Activated CD8-positive, alpha-beta memory T cell treated with anti-CD3 and anti-CD28 coated beads, Interleukin-2, amount 10 ng/mL, durations not matched to agents 7 days and 5 days (primary cell): ENCODE measurements around the gene THAP12. TPM values are rescaled to one million over a fixed set of nuclear protein-coding genes. Genes with fewer than 3 reads are reported as not detected.
A peak's percentile ranks its signal among the peaks of the same experiment; 100 is the strongest.

Source experiments
- ATAC-seq: fragments of 150-1000 bp; cut with Tn5 transposase; one replicate; pipeline ENCODE4 v1.10.0; 2021; ENCODE audit warnings: moderate library complexity
- CTCF ChIA-PET: fragments of 350-600 bp; sonication (Branson Sonifier 250); formaldehyde crosslinking; loops from one replicate; lab custom pipeline; 2021; ENCODE audit warnings: antibody characterized with exemption; lab: Charles Lee
- DNase-seq: peaks from one replicate; pipeline ENCODE4 v3.0.0-alpha.2; 2020
- H3K27ac Mint-ChIP-seq: one replicate; pipeline ENCODE4 v1.8.0; 2021; ENCODE audit warnings: mild to moderate bottlenecking, mixed read lengths
- H3K27me3 Mint-ChIP-seq: one replicate; pipeline ENCODE4 v1.8.0; 2021; ENCODE audit warnings: mixed read lengths
- H3K36me3 Mint-ChIP-seq: one replicate; pipeline ENCODE4 v1.8.0; 2021; ENCODE audit warnings: mild to moderate bottlenecking, mixed read lengths
- H3K4me1 Mint-ChIP-seq: one replicate; pipeline ENCODE4 v1.8.0; 2021; ENCODE audit warnings: mixed read lengths
- H3K4me3 Mint-ChIP-seq: one replicate; pipeline ENCODE4 v1.8.0; 2021; ENCODE audit warnings: mild to moderate bottlenecking, moderate library complexity, mixed read lengths
- H3K9me3 Mint-ChIP-seq: one replicate; pipeline ENCODE4 v1.8.0; 2022; ENCODE audit warnings: low read depth, mixed read lengths
- total RNA-seq, 2 experiments: library from RNA; stranded (reverse); gene quantifications; one replicate each; pipeline ENCODE4 v1.2.3, GENCODE V29; 2021

Gene THAP12
- total RNA-seq, 2 experiments from 2014 or later, result 39.8 to 44.8 TPM

DNA sequence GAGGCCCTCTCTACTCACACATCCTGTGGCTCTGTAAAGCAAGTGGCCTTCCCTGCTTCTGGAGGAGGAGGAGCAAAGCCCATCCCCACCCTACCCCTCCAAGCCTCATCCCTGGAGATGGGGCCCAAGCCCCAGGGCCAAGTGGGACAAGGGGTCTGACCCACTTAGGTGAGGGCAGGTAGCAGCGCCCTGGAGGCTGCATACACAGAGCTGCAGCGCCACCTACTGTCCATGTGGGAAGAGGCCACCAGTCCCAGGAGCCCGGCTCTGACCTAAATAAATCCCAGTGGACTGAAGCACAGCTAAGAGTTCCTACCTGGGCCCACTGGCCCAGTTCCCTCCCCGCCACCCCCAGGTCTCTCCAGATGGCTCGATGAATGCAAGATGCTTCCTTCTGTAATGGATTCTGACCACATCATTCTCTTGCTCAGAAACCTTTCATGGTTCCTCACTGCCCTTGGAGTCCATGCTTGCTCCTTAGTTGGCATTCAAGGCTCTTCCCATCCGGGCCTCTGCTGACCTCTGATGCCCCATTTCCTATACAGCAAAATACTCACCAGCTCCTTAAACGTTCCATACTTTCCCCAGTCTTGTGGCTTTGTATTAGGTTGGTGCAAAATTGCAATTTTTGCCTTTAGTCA lies 62.1 kb downstream of the THAP12 start:
- Mint-ChIP-seq H3K36me3 (no peaks in the 10 kb centered on the region), H3K27me3 (peaks cover 45% of the 10 kb centered on the region), H3K4me3 (no peak overlapping the region), H3K27ac (no peak overlapping the region), H3K9me3 (no peaks in the 10 kb centered on the region), H3K4me1 (peaks cover 11% of the 10 kb centered on the region)
- peak; percentile 85 for DNase-seq
- CTCF ChIA-PET, result interaction anchor here (0.6 to 20.1 kb wide), 22 partner anchors 9 to 746 kb away, joined by 3 to 298 read pairs (median 4); partner anchors contain the start of gene WNT11
- ATAC-seq, result peak; percentile 96

DNA sequence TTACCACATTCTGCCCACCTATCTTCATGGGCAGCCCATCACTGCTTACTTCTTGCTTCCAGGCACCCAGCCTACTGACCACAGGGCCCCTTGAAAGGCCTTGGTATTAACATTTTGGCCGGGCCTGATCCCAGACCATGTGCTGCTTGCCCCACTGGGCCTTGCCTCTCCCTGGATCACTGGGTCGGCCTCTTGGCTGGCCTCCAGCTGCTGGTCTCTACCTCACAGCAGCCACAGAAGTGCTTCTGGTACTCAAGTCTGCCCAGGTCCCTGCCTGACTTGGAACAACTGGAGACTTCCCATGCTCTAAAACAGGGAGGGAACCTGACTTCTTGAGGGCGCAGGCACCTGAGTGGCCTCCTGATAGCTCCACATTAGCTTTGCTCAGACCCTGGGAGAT lies 63.6 kb downstream of the THAP12 start:
- ATAC-seq (no peak), DNase-seq (no peak)
- Mint-ChIP-seq H3K36me3 (no peaks in the 10 kb centered on the region), H3K27me3 (peaks cover 37% of the 10 kb centered on the region), H3K27ac (no peak overlapping the region), H3K4me3 (no peak overlapping the region), H3K4me1 (peaks cover 3% of the 10 kb centered on the region), H3K9me3 (no peaks in the 10 kb centered on the region)
- CTCF ChIA-PET, result interaction anchor here (0.9 to 20.1 kb wide), 5 partner anchors 29 to 515 kb away, joined by 3 to 298 read pairs (median 3); partner anchors contain the start of gene WNT11

DNA sequence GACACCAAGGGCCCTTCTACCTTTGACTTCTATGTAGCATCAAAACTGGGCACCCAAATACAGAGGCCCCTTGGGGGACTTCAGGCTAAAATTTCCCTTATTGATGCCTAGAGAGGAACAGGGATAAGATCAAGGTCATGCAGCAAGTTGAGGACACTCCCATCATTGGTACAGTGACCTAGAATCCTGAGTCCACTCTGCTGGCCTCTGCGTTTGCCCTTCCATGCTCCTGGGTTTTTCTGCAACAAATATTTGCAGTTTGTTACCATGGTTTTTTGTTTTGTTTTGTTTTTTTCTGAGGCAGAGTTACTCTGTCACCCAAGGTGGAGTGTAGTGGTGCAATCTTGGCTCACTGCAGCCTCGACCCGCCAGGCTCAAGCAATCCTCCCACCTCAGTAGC lies 64.2 kb downstream of the THAP12 start:
- Mint-ChIP-seq H3K27ac (no peak overlapping the region), H3K4me1 (peaks cover 3% of the 10 kb centered on the region), H3K36me3 (no peaks in the 10 kb centered on the region), H3K9me3 (no peaks in the 10 kb centered on the region), H3K27me3 (peaks cover 35% of the 10 kb centered on the region), H3K4me3 (no peak overlapping the region)
- ATAC-seq, result no peak
- CTCF ChIA-PET, result interaction anchor here (1.4 to 20.1 kb wide), 2 partner anchors 109 to 165 kb away, joined by 5 to 298 read pairs; partner anchors contain the start of gene WNT11
- DNase-seq, result no peak

DNA sequence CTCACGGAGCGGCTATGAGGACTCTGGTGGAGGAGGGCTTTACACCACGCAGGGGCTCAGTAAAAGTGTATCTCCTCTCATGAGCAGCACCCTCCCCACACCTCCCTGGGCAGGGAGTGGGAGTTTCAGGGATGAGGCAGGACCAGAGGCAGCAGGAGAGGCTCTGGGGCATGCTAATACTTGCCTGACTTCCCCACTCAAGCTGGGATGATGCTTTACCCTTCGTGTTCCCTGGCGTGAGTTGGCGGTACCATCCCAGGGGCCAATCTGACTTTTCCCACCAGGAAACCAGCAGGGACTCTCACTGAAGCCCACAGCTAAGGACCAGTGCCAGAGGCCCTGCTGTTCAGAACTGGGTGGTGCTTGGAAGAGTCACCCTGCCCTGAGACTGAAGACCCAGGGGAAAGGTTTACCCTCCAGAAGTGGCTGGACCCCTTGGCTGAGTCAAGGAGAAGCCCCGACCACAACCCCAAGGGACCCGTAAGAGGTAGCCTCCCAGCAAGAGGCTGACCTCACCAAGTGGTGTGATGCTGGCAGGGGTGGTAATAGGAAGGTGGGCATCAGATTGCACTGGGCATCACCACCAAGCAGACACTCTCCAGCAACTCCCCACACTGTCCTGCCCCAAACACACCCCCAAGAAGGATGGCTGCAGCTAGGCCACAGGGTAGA lies 65.6 kb downstream of the THAP12 start:
- H3K4me3 Mint-ChIP-seq, result no peak overlapping the region
- H3K4me1 Mint-ChIP-seq, result no peaks in the 10 kb centered on the region
- CTCF ChIA-PET, result interaction anchor here (1.3 to 20.1 kb wide), 2 partner anchors 108 to 418 kb away, joined by 3 to 298 read pairs; partner anchors contain the start of gene WNT11
- ATAC-seq (no peak), DNase-seq (no peak)
- H3K27me3 Mint-ChIP-seq, result peaks cover 22% of the 10 kb centered on the region
- H3K9me3 Mint-ChIP-seq, result no peaks in the 10 kb centered on the region
- no peaks in the 10 kb centered on the region for H3K36me3 Mint-ChIP-seq
- no peak overlapping the region for H3K27ac Mint-ChIP-seq

DNA sequence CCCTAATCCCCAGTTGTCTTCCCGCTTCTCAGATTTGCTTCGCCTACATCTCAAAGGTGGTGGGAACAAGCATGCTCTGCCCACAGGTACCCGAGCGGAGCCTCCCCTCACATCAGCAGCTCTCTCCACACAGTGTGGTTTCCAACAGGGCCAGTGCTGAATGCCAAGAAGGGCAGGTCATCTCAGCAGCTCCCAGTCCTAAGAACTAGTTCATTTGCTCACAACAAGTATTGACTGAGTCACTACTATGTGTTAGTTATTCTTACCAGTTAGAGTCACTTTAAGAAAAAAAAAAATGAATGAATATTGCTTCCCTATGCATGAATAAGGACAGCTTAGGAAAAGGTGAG lies 66.2 kb downstream of the THAP12 start:
- Mint-ChIP-seq H3K27ac (no peak overlapping the region), H3K4me3 (no peak overlapping the region), H3K4me1 (no peaks in the 10 kb centered on the region), H3K27me3 (peaks cover 22% of the 10 kb centered on the region), H3K36me3 (no peaks in the 10 kb centered on the region), H3K9me3 (no peaks in the 10 kb centered on the region)
- no peak for DNase-seq
- ATAC-seq, result no peak
- CTCF ChIA-PET, result interaction anchor here (1.3 to 20.1 kb wide), 2 partner anchors 107 to 418 kb away, joined by 3 to 298 read pairs; partner anchors contain the start of gene WNT11

DNA sequence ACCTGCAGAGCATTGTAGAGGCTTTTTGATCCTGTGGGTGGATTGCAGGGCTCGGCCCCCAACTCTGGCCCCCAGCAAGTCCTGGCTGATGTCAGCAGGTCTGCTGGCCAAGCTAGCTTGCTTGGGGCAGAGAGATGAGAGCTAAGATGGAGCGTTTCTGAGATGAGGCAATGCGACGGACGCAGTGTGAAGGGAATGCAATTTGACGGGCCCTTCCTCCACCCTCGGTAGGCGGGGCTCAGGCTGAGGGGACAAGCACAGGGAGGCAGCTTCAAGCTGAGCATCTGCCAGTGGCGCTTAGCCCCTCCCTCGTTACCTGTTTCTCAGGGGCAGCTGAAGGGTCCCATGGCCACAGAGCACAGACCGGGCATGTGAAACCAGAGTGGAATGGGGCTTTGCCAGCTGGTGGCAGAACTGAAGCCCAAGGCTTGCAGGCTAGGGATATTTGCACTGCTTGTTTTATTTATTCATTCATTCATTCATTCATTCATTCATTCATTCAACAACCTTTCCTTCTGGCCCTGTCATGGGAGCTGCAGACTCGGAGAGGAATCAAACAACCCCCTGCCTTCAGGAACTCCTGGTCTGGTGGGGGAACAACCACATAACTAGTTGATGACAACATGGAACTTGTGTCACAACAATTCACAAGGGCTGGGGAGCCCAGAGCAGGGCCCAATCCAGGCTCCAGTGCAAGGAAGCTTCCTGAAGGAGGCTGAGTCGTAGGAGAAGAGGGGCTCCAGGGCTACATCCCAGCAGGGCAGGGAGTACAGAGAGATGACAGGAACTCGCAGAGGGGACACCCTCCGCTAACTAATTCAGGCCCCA lies 66.8 kb downstream of the THAP12 start:
- Mint-ChIP-seq H3K36me3 (no peaks in the 10 kb centered on the region), H3K4me1 (no peaks in the 10 kb centered on the region), H3K9me3 (no peaks in the 10 kb centered on the region), H3K4me3 (no peak overlapping the region), H3K27me3 (peaks cover 25% of the 10 kb centered on the region), H3K27ac (no peak overlapping the region)
- CTCF ChIA-PET, result interaction anchor here (1.3 to 20.1 kb wide), 2 partner anchors 106 to 417 kb away, joined by 3 to 298 read pairs; partner anchors contain the start of gene WNT11
- DNase-seq (no peak), ATAC-seq (no peak)

DNA sequence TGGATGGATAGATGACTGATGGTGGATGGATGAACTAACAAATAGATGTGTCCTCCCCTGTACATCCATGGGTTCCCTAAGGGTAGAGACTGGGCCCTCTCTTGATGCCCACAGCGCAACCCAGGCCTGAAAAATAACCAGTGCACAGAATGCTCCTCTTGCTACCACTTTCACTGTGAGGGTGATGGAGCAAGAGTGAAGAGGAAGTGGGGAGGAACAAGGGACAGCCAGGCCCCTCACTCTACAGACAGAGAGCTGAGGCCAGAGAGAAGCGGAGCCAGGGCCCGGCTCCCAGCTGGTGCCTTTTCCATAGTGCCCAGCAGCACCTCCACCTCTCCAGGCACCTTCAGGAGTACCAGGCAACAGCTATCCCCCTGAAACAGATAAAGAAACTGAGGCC lies 67.7 kb downstream of the THAP12 start:
- H3K27ac Mint-ChIP-seq, result no peak overlapping the region
- H3K36me3 Mint-ChIP-seq, result no peaks in the 10 kb centered on the region
- no peak overlapping the region for H3K4me3 Mint-ChIP-seq
- CTCF ChIA-PET, result interaction anchor here (20.1 kb wide), 1 partner anchor 106 kb away, joined by 298 read pairs; the partner anchor contains the start of gene WNT11
- DNase-seq (no peak), ATAC-seq (no peak)
- H3K27me3 Mint-ChIP-seq, result peaks cover 22% of the 10 kb centered on the region
- no peaks in the 10 kb centered on the region for H3K4me1 Mint-ChIP-seq
- no peaks in the 10 kb centered on the region for H3K9me3 Mint-ChIP-seq

DNA sequence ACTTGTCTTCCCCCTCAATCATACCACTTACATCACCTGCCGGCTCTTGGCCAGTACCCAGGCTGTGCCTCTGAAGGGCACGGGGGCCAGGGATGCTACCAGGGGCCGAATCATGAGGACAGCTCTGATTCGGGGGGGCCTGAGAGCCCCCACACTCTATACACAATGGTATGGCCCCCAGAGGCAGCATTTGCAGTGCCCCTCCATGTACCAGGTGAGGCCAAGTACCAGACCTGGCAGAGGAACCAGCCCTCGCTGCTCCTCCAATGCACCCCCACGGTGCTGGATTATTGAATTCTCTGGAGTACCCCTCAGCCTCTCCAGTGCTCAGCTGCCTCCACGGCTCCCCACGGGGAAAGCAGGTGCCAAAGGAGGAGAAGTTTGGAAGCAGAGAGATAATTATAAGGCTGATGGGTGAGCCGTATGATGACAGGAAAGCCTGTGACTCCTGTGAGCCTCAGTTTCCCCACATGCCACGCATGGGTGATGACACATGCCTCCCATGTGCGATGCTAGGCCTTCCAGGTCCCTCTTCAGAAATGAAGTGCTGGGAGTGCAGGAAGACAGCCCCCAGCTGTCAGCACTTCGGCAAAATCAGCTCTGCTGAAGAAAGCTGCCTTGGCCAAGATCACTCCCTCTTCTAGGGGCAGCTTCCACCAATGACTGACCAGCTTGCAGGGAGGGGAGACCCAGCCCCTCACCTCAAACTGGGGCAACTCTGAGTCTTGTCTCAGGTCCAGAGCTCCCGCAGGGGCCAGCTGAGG lies 69.9 kb downstream of the THAP12 start:
- no peak for DNase-seq
- CTCF ChIA-PET, result interaction anchor here (1.2 to 20.1 kb wide), 3 partner anchors 8 to 103 kb away, joined by 3 to 298 read pairs (median 5); partner anchors contain the start of gene WNT11
- Mint-ChIP-seq H3K27me3 (peaks cover 19% of the 10 kb centered on the region), H3K9me3 (no peaks in the 10 kb centered on the region), H3K27ac (no peak overlapping the region), H3K4me1 (no peaks in the 10 kb centered on the region), H3K36me3 (no peaks in the 10 kb centered on the region), H3K4me3 (no peak overlapping the region)
- no peak for ATAC-seq

DNA sequence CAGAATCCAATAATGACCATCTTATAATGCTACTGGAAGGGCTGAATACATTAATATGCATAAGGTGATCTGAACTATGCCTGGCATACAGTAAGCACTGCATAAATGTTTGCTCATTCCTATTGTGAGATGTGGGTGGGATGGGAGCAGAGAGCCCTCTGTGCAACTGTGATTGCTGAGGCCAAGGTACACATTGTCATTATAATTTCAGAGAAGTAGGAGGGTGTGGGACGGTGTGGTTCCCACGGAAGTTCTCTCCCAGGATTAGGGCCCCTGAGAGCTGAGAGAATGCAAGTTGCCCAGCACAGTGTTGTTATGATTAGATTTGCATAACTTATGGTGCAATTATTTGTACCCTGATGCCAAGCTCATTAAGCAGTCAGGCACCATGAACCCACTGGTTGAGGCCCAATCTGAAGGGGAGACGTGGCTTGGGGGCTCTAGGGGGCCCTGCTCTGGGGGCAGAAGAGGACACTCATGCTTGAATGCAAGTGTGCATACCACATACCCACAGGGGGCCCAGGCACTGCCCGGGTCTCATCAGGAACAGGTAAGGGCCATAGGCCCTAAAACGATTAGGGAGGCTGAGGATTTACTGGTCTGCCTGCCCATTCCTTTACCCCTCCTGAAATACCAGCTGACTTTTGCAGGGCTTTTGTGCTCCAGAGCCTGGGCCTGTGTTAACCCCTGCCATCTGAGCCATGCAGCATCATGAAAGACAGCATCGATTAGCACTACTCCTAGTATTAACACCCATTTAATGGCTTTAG lies 72.8 kb downstream of the THAP12 start:
- CTCF ChIA-PET, result interaction anchor here (1.3 to 20.1 kb wide), 2 partner anchors 11 to 100 kb away, joined by 5 to 298 read pairs; partner anchors contain the start of gene WNT11
- H3K36me3 Mint-ChIP-seq, result no peaks in the 10 kb centered on the region
- ATAC-seq (no peak), DNase-seq (no peak)
- H3K4me1 Mint-ChIP-seq, result no peaks in the 10 kb centered on the region
- no peak overlapping the region for H3K4me3 Mint-ChIP-seq
- no peak overlapping the region for H3K27ac Mint-ChIP-seq
- H3K27me3 Mint-ChIP-seq, result peaks cover 31% of the 10 kb centered on the region
- H3K9me3 Mint-ChIP-seq, result no peaks in the 10 kb centered on the region

DNA sequence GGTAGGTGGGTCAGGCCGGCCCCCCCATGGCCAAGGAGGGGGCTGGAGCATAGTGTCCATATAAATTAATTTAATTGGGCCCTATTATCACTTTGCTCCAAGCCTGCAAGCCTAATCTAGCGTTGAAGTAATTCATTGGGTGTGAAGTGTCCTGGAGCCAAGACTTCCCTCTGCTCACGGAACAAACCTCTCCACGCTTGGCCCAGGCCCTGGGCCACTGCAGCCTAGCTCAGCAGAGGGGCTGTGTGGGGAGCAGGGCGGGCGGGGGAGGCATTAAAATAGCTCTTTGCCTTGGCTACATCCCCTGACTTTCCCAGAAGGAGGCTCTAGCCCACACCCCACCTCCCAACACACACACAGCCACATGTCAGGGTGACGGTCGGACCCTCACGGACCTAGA lies 73.5 kb downstream of the THAP12 start:
- no peak overlapping the region for H3K4me3 Mint-ChIP-seq
- CTCF ChIA-PET, result interaction anchor here (1.3 to 20.1 kb wide), 2 partner anchors 12 to 100 kb away, joined by 5 to 298 read pairs; partner anchors contain the start of gene WNT11
- H3K36me3 Mint-ChIP-seq, result no peaks in the 10 kb centered on the region
- no peaks in the 10 kb centered on the region for H3K4me1 Mint-ChIP-seq
- H3K27me3 Mint-ChIP-seq, result peaks cover 32% of the 10 kb centered on the region
- ATAC-seq (no peak), DNase-seq (no peak)
- no peak overlapping the region for H3K27ac Mint-ChIP-seq
- H3K9me3 Mint-ChIP-seq, result no peaks in the 10 kb centered on the region

DNA sequence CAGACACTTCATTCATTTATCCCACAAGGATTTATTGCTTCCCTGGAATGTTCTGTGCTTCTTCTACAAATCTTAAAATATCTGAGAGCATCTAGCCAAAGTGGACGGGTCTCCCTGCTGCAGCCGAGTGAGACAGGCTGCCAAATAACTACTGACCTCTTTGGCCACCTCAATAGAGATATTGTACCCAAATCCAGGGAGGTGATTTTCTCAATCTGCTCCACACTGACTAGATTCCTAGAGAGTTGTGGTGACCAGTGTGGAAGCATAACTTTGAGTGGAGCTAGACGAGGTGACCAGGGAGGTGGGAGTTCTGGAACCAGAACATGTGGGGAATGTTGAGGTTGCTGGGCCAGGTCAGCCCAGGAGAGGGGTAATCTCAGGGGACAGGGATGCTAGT lies 77.5 kb downstream of the THAP12 start:
- H3K36me3 Mint-ChIP-seq, result no peaks in the 10 kb centered on the region
- CTCF ChIA-PET, result interaction anchor here (1.0 to 2.4 kb wide), 3 partner anchors 15 to 96 kb away, joined by 3 to 16 read pairs (median 4); no protein-coding TSS in a partner anchor
- no peaks in the 10 kb centered on the region for H3K9me3 Mint-ChIP-seq
- DNase-seq, result no peak
- H3K27me3 Mint-ChIP-seq, result peaks cover 50% of the 10 kb centered on the region
- H3K4me1 Mint-ChIP-seq, result no peaks in the 10 kb centered on the region
- no peak for ATAC-seq
- no peak overlapping the region for H3K27ac Mint-ChIP-seq
- H3K4me3 Mint-ChIP-seq, result no peak overlapping the region

DNA sequence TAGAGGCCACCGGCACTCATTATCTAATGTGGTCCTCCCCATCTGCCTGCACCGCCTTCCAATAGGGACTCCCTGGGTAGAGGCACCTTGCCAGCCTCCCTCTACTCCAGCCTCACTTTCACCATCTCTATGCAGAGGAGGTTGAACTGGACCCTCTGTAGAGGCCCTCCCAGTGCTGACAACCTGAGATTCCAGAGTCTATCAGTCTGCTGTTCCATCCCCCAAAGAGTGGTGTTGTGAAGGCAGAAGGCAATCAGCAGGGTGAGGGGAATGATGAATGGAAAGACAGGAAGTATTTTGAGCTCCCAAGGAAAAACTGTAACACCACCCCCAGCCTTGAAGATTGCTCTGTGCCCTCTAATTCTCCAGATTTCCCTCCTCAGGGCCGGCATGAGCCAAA lies 77.9 kb downstream of the THAP12 start:
- Mint-ChIP-seq H3K4me1 (no peaks in the 10 kb centered on the region), H3K9me3 (no peaks in the 10 kb centered on the region), H3K4me3 (no peak overlapping the region), H3K27me3 (peaks cover 50% of the 10 kb centered on the region), H3K27ac (no peak overlapping the region), H3K36me3 (no peaks in the 10 kb centered on the region)
- CTCF ChIA-PET, result interaction anchor here (1.3 to 2.4 kb wide), 2 partner anchors 91 to 95 kb away, joined by 4 to 16 read pairs; no protein-coding TSS in a partner anchor
- ATAC-seq (no peak), DNase-seq (no peak)
